ENCODE data around the gene WNT2.

Gene WNT2

GRCh38 chr7:117279931-117280557 lies 42.8 kb downstream of the WNT2 start:
- no peak overlapping the region for H3K9ac ChIP-seq (ENCODE audit: low read depth, low read length, poor library complexity, severe bottlenecking)
- TF ChIP-seq EZH2phosphoT487 (IDR thresholded peaks at IDR 0.05; ENCODE audit: borderline replicate concordance) = no peak
- TF ChIP-seq, protein P1, sequence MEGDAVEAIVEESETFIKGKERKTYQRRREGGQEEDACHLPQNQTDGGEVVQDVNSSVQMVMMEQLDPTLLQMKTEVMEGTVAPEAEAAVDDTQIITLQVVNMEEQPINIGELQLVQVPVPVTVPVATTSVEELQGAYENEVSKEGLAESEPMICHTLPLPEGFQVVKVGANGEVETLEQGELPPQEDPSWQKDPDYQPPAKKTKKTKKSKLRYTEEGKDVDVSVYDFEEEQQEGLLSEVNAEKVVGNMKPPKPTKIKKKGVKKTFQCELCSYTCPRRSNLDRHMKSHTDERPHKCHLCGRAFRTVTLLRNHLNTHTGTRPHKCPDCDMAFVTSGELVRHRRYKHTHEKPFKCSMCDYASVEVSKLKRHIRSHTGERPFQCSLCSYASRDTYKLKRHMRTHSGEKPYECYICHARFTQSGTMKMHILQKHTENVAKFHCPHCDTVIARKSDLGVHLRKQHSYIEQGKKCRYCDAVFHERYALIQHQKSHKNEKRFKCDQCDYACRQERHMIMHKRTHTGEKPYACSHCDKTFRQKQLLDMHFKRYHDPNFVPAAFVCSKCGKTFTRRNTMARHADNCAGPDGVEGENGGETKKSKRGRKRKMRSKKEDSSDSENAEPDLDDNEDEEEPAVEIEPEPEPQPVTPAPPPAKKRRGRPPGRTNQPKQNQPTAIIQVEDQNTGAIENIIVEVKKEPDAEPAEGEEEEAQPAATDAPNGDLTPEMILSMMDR (conservative IDR thresholded peaks at IDR 0.05; ENCODE audit: low read length) = no peak

DNA sequence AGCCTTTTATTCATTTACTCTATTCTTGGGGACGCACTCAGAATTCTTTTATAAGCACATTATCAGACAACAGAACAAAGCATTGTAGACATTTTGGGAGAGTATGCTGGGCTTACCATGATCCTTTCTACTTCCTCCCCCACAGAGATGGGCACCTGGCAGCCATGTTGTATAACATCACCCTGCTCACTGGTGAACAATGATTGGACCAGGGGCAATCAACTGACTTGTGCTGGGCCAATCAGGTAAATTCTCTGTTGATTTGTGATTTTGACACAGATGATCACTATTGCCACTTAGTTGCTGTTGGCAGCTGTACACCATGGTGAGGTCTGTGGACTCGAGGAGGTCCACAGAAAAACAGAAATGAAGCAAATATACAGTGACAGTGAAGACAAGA lies 43.7 kb downstream of the WNT2 start:
- Histone ChIP-seq H3K9me3 (ENCODE audit: insufficient read depth, low read depth, low read length) (no peaks in the 10 kb centered on the region), H3K4me3 (ENCODE audit: low read length, poor library complexity, severe bottlenecking) (no peak overlapping the region), H2AFZ (ENCODE audit: low read length) (no peak overlapping the region)

More at GRCh38 chr7:117279931-117280557, 42.8 kb downstream of the WNT2 start:
- no peak overlapping the region for H3K4me3 ChIP-seq (ENCODE audit: low read length, poor library complexity, severe bottlenecking)
- no peak overlapping the region for H2AFZ ChIP-seq (ENCODE audit: low read length)
- no peaks in the 10 kb centered on the region for H3K4me1 ChIP-seq (ENCODE audit: insufficient read depth, low read length, poor library complexity, severe bottlenecking)
- no peaks in the 10 kb centered on the region for H4K20me1 ChIP-seq (ENCODE audit: insufficient read depth, low read length, poor library complexity, severe bottlenecking)
- H3F3A ChIP-seq (ENCODE audit: low read depth) = no peaks in the 10 kb centered on the region
- no peak overlapping the region for H3K4me2 ChIP-seq (ENCODE audit: low read depth, low read length, poor library complexity, severe bottlenecking)
- H3K27me3 ChIP-seq (ENCODE audit: insufficient read depth, low read length, poor library complexity, severe bottlenecking) = no peaks in the 10 kb centered on the region
- no peaks in the 10 kb centered on the region for H3K9me3 ChIP-seq (ENCODE audit: insufficient read depth, low read depth, low read length)
- H3K36me3 ChIP-seq (ENCODE audit: insufficient read depth, low read length) = no peaks in the 10 kb centered on the region
- H3K79me2 ChIP-seq (ENCODE audit: insufficient read depth, low read length) = no peaks in the 10 kb centered on the region
- no peaks in the 10 kb centered on the region for H3K9me2 ChIP-seq (replicated peaks; ENCODE audit: low read depth, low read length)

DNA sequence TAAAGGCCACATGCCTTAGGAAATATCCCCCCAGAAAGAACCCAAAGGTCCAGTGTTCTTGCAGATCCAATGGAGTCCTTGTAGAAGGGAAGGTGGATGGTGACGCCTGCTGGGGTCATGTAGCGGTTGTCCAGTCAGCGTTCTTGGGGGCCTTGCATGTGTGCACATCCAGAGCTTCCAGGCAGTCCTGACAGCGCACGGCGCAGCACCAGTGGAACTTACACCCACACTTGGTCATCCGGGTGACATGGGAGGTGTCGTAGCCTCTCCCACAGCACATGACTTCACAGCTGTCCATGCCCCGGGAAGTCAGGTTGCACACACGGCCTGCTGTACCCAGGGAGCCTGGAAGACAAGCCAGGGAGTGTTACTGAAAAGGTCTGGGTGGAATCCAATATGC lies 44.8 kb downstream of the WNT2 start:
- Histone ChIP-seq H4K20me1 (ENCODE audit: insufficient read depth, low read length, poor library complexity, severe bottlenecking) (no peaks in the 10 kb centered on the region), H3K79me2 (ENCODE audit: insufficient read depth, low read length) (no peaks in the 10 kb centered on the region), H3K9ac (ENCODE audit: low read depth, low read length, poor library complexity, severe bottlenecking) (no peak overlapping the region), H3K9me2 (replicated peaks; ENCODE audit: low read depth, low read length) (no peaks in the 10 kb centered on the region), H3F3A (ENCODE audit: low read depth) (no peaks in the 10 kb centered on the region), H2AFZ (ENCODE audit: low read length) (no peak overlapping the region), H3K36me3 (ENCODE audit: insufficient read depth, low read length) (no peaks in the 10 kb centered on the region), H3K4me1 (ENCODE audit: insufficient read depth, low read length, poor library complexity, severe bottlenecking) (no peaks in the 10 kb centered on the region), H3K27me3 (ENCODE audit: insufficient read depth, low read length, poor library complexity, severe bottlenecking) (no peaks in the 10 kb centered on the region), H3K4me3 (ENCODE audit: low read length, poor library complexity, severe bottlenecking) (no peak overlapping the region), H3K9me3 (ENCODE audit: insufficient read depth, low read depth, low read length) (no peaks in the 10 kb centered on the region), H3K4me2 (ENCODE audit: low read depth, low read length, poor library complexity, severe bottlenecking) (no peak overlapping the region)
- TF ChIP-seq EZH2phosphoT487 (IDR thresholded peaks at IDR 0.05; ENCODE audit: borderline replicate concordance) = no peak
- TF ChIP-seq, protein P1 (conservative IDR thresholded peaks at IDR 0.05; ENCODE audit: low read length) = no peak

More for the DNA sequence above, 43.7 kb downstream of the WNT2 start:
- no peak for TF ChIP-seq EZH2phosphoT487 (IDR thresholded peaks at IDR 0.05; ENCODE audit: borderline replicate concordance)
- TF ChIP-seq, protein P1 (conservative IDR thresholded peaks at IDR 0.05; ENCODE audit: low read length) = no peak
- Histone ChIP-seq H3K4me1 (ENCODE audit: insufficient read depth, low read length, poor library complexity, severe bottlenecking) (no peaks in the 10 kb centered on the region), H3K4me2 (ENCODE audit: low read depth, low read length, poor library complexity, severe bottlenecking) (no peak overlapping the region), H3K27me3 (ENCODE audit: insufficient read depth, low read length, poor library complexity, severe bottlenecking) (no peaks in the 10 kb centered on the region), H4K20me1 (ENCODE audit: insufficient read depth, low read length, poor library complexity, severe bottlenecking) (no peaks in the 10 kb centered on the region), H3K79me2 (ENCODE audit: insufficient read depth, low read length) (no peaks in the 10 kb centered on the region), H3K9ac (ENCODE audit: low read depth, low read length, poor library complexity, severe bottlenecking) (no peak overlapping the region), H3K9me2 (replicated peaks; ENCODE audit: low read depth, low read length) (no peaks in the 10 kb centered on the region), H3F3A (ENCODE audit: low read depth) (no peaks in the 10 kb centered on the region), H3K36me3 (ENCODE audit: insufficient read depth, low read length) (no peaks in the 10 kb centered on the region)

Data from Loucy (cell line).